ENCODE data around the gene AVL9. TPM values are rescaled to one million over a fixed set of nuclear protein-coding genes. Genes with fewer than 3 reads are reported as not detected.

The AVL9 gene
- polyA plus RNA-seq, 1 donor: 15.5 TPM

GRCh38 chr7:32533276-32534029 lies 38.2 kb downstream of the AVL9 start:
- DNase-seq (ENCODE audit: low read depth): no peak

GRCh38 chr7:32535162-32535702 lies 39.9 kb downstream of the AVL9 start:
- no peak for DNase-seq (ENCODE audit: low read depth)

GRCh38 chr7:32536016-32536415 lies 40.7 kb downstream of the AVL9 start:
- DNase-seq (ENCODE audit: low read depth): no peak

GRCh38 chr7:32536585-32536984 lies 41.3 kb downstream of the AVL9 start:
- no peak for DNase-seq (ENCODE audit: low read depth)

- DNase-seq (ENCODE audit: low read depth): no peak
Observed at GRCh38 chr7:32537760-32538159, 42.5 kb downstream of the AVL9 start.

- no peak for DNase-seq (ENCODE audit: low read depth)
Observed at GRCh38 chr7:32539366-32539765, 44.1 kb downstream of the AVL9 start.

- no peak for DNase-seq (ENCODE audit: low read depth)
Observed at GRCh38 chr7:32539919-32540531, 44.7 kb downstream of the AVL9 start.

- no peak for DNase-seq (ENCODE audit: low read depth)
Observed at GRCh38 chr7:32542595-32542994, 47.3 kb downstream of the AVL9 start.

GRCh38 chr7:32559480-32559879 lies 64.2 kb downstream of the AVL9 start:
- no peak for DNase-seq (ENCODE audit: low read depth)

- DNase-seq (ENCODE audit: low read depth): no peak
Observed at GRCh38 chr7:32560075-32560474, 64.8 kb downstream of the AVL9 start.

- DNase-seq (ENCODE audit: low read depth): no peak
Observed at GRCh38 chr7:32561613-32562012, 66.3 kb downstream of the AVL9 start.

- DNase-seq (ENCODE audit: low read depth): no peak
Observed at GRCh38 chr7:32564542-32564941, 69.3 kb downstream of the AVL9 start.

GRCh38 chr7:32569388-32570289 lies 74.3 kb downstream of the AVL9 start:
- no peak for DNase-seq (ENCODE audit: low read depth)

GRCh38 chr7:32573110-32573687 lies 77.9 kb downstream of the AVL9 start:
- no peak for DNase-seq (ENCODE audit: low read depth)

GRCh38 chr7:32574626-32575025 lies 79.3 kb downstream of the AVL9 start:
- no peak for DNase-seq (ENCODE audit: low read depth)

- no peak for DNase-seq (ENCODE audit: low read depth)
Observed at GRCh38 chr7:32577421-32577820, 82.1 kb downstream of the AVL9 start.

GRCh38 chr7:32579776-32580175 lies 84.5 kb downstream of the AVL9 start:
- DNase-seq (ENCODE audit: low read depth): no peak

GRCh38 chr7:32580646-32581045 lies 85.4 kb downstream of the AVL9 start:
- no peak for DNase-seq (ENCODE audit: low read depth)

GRCh38 chr7:32582036-32582435 lies 86.7 kb downstream of the AVL9 start:
- no peak for DNase-seq (ENCODE audit: low read depth)

- no peak for DNase-seq (ENCODE audit: low read depth)
Observed at GRCh38 chr7:32583791-32584190, 88.5 kb downstream of the AVL9 start.

GRCh38 chr7:32586291-32587221 lies 91.3 kb downstream of the AVL9 start:
- DNase-seq (ENCODE audit: low read depth): peak; percentile 39

Measured in forelimb muscle (tissue), 1 donor.